ENCODE results near the gene DZIP1.

DZIP1 gene

GRCh38 chr13:95541308-95541707 lies 103.2 kb downstream of the DZIP1 start:
- DNase-seq = no peak

- no peak for DNase-seq
Observed at GRCh38 chr13:95540888-95541287, 103.6 kb downstream of the DZIP1 start.

- DNase-seq = no peak
Observed at GRCh38 chr13:95536632-95537241, 107.8 kb downstream of the DZIP1 start.

- DNase-seq = no peak
Observed at GRCh38 chr13:95535243-95535642, 109.3 kb downstream of the DZIP1 start.

- no peak for DNase-seq
Observed at GRCh38 chr13:95533545-95534160, 110.9 kb downstream of the DZIP1 start.

GRCh38 chr13:95530178-95530577 lies 114.3 kb downstream of the DZIP1 start:
- peak; percentile 51 for DNase-seq

Measured in NCI-H2107 (cell line).